ENCODE measurements around the gene LYAR. TPM values are rescaled to one million over a fixed set of nuclear protein-coding genes. Genes with fewer than 3 reads are reported as not detected.

LYAR gene
- total RNA-seq, 5 donors from 2014 or later (not counting 1 experiment from before 2014, with no cell fraction given), result 21.0 to 46.3 (median 31.7) TPM

DNA sequence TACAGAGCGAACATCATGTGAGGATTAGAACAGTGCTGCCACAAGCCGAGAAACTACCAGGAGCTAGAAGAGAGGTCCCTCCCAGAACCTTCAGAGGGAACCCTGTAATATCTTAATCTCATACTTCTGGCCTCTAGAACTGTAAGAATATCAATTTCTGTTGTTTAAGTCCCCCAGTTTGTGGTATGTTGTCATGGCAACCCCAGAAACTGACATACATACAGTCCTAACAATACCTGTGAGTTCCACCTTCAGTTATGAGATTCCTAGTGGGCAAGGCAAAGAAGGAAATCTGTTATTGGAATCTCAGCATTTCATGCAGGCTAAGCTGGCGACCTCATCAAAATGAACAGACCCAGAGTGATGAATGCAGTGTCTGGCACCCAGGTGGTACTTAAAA is 42.6 kb upstream of the LYAR start:
- ATAC-seq (replicated peaks in 1 of 4), result no peak
- DNase-seq, result no peak
- no peaks in the 10 kb centered on the region for H3K36me3 ChIP-seq (ENCODE audit: control insufficient read depth in 2 of 2, extremely low read depth in 1 of 2, insufficient read depth in 1 of 2, low read length in 1 of 2)
- no peak overlapping the region for H3K4me3 ChIP-seq (ENCODE audit: control insufficient read depth in 1 of 2, extremely low read depth in 1 of 2, low read length in 1 of 2)
- Mint-ChIP-seq H3K4me3 (no peak overlapping the region), H3K27me3 (no peaks in the 10 kb centered on the region), H3K27ac (no peak overlapping the region), H3K9me3 (no peaks in the 10 kb centered on the region), H3K4me1 (peaks cover 8 to 13% (median 8%) of the 10 kb centered on the region in 3 donors), H3K36me3 (no peaks in the 10 kb centered on the region)
- peaks cover 0 to 6% of the 10 kb centered on the region in 2 experiments for H3K4me1 ChIP-seq (ENCODE audit: control insufficient read depth in 1 of 2, extremely low read depth in 1 of 2, insufficient read depth in 2 of 2, low read length in 2 of 2)
- no peaks in the 10 kb centered on the region for H3K9me3 ChIP-seq
- CTCF ChIA-PET, result interaction anchor here in 1 of 2 donors (1.4 to 2.0 kb wide), 3 partner anchors 72 to 84 kb away, joined by 3 to 6 read pairs (median 4); partner anchors contain the start of gene TMEM128
- no peak overlapping the region for H3K27ac ChIP-seq (ENCODE audit: low read length)
- 75% methylated on average over 1 of the region's 3 CpGs for WGBS (ENCODE audit: insufficient coverage)
- H3K27me3 ChIP-seq (replicated peaks in 1 of 2; ENCODE audit: control insufficient read depth in 2 of 2, extremely low read depth in 1 of 2, insufficient read depth in 2 of 2, low read length in 1 of 2), result peaks cover 0 to 3% of the 10 kb centered on the region in 2 experiments
- POLR2A ChIA-PET, result no interaction called here

DNA sequence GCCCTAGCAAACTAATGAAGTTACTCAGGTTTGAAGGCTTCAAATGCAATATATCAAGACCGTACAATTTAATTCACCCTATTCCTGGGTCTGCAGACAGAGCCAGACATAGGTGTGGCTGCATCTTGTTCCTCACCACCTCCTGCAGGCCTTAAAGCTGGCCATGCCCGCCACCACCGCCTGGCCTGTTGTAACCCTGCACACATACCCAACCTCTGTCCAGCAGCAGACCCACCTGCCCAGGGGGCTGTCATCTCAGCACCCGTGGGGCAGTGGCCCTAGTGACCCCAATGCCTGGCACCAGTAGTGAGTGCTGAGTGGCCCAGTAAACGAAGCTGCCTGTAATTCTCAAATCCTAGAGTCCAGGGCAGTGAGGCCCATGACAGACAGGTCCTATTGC is 40.8 kb upstream of the LYAR start:
- 69% methylated on average over 2 of the region's 5 CpGs for WGBS (ENCODE audit: insufficient coverage)

DNA sequence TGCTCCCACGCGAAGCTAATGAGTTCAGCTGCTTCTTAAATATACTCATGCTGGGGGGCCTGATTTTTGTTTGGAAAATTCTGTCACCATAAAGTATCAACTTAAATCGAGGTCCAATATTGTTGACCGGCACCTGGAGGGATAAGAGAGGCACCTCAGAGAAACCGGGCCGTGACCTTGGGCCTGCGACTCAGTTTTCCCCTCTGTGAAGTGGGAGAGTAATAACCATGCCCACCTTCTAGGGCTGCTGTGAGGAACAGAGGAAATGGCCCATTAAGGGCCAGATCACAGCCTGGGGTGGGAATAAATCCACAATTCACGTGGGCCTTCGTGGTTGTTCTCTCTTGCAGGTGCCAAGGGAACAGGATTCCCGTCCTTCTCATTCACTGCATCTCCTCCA is 39.5 kb upstream of the LYAR start:
- Mint-ChIP-seq H3K4me3 (no peak overlapping the region), H3K9me3 (no peaks in the 10 kb centered on the region), H3K36me3 (no peaks in the 10 kb centered on the region), H3K27me3 (no peaks in the 10 kb centered on the region), H3K27ac (no peak overlapping the region), H3K4me1 (peaks cover under 1 to 5% (median under 1%) of the 10 kb centered on the region in 3 donors)
- no peaks in the 10 kb centered on the region for H3K9me3 ChIP-seq
- no peak overlapping the region for H3K4me3 ChIP-seq (ENCODE audit: control insufficient read depth in 1 of 2, extremely low read depth in 1 of 2, low read length in 1 of 2)
- no peak for ATAC-seq (replicated peaks in 1 of 4)
- H3K27ac ChIP-seq (ENCODE audit: low read length), result no peak overlapping the region
- WGBS (ENCODE audit: insufficient coverage), result 100% methylated on average over 3 of the region's 10 CpGs
- DNase-seq, result no peak
- CTCF ChIA-PET, result no interaction called here
- H3K27me3 ChIP-seq (replicated peaks in 1 of 2; ENCODE audit: control insufficient read depth in 2 of 2, extremely low read depth in 1 of 2, insufficient read depth in 2 of 2, low read length in 1 of 2), result peaks cover 0 to 3% of the 10 kb centered on the region in 2 experiments
- H3K36me3 ChIP-seq (ENCODE audit: control insufficient read depth in 2 of 2, extremely low read depth in 1 of 2, insufficient read depth in 1 of 2, low read length in 1 of 2), result no peaks in the 10 kb centered on the region
- H3K4me1 ChIP-seq (ENCODE audit: control insufficient read depth in 1 of 2, extremely low read depth in 1 of 2, insufficient read depth in 2 of 2, low read length in 2 of 2), result no peaks in the 10 kb centered on the region
- POLR2A ChIA-PET, result interaction anchor here in 1 of 2 donors (0.6 kb wide), 1 partner anchor 64 kb away, joined by 4 read pairs; no protein-coding TSS in a partner anchor

More for the DNA sequence above, 40.8 kb upstream of the LYAR start:
- H3K4me1 Mint-ChIP-seq, result peaks cover 8 to 13% (median 8%) of the 10 kb centered on the region in 3 donors
- peaks cover 0 to 6% of the 10 kb centered on the region in 2 experiments for H3K4me1 ChIP-seq (ENCODE audit: control insufficient read depth in 1 of 2, extremely low read depth in 1 of 2, insufficient read depth in 2 of 2, low read length in 2 of 2)
- peaks cover 0 to 3% of the 10 kb centered on the region in 2 experiments for H3K27me3 ChIP-seq (replicated peaks in 1 of 2; ENCODE audit: control insufficient read depth in 2 of 2, extremely low read depth in 1 of 2, insufficient read depth in 2 of 2, low read length in 1 of 2)
- H3K4me3 Mint-ChIP-seq, result no peak overlapping the region
- H3K9me3 ChIP-seq, result no peaks in the 10 kb centered on the region
- no peaks in the 10 kb centered on the region for H3K27me3 Mint-ChIP-seq
- no peak overlapping the region for H3K4me3 ChIP-seq (ENCODE audit: control insufficient read depth in 1 of 2, extremely low read depth in 1 of 2, low read length in 1 of 2)
- CTCF ChIA-PET, result interaction anchor here in 1 of 2 donors (0.8 to 1.1 kb wide), 2 partner anchors 79 to 100 kb away, joined by 3 to 4 read pairs; no protein-coding TSS in a partner anchor
- no peak overlapping the region for H3K27ac Mint-ChIP-seq
- no peak for DNase-seq
- no peak overlapping the region for H3K27ac ChIP-seq (ENCODE audit: low read length)
- no peaks in the 10 kb centered on the region for H3K36me3 ChIP-seq (ENCODE audit: control insufficient read depth in 2 of 2, extremely low read depth in 1 of 2, insufficient read depth in 1 of 2, low read length in 1 of 2)
- POLR2A ChIA-PET, result no interaction called here
- no peak for ATAC-seq (replicated peaks in 1 of 4)
- H3K9me3 Mint-ChIP-seq, result no peaks in the 10 kb centered on the region
- H3K36me3 Mint-ChIP-seq, result no peaks in the 10 kb centered on the region

DNA sequence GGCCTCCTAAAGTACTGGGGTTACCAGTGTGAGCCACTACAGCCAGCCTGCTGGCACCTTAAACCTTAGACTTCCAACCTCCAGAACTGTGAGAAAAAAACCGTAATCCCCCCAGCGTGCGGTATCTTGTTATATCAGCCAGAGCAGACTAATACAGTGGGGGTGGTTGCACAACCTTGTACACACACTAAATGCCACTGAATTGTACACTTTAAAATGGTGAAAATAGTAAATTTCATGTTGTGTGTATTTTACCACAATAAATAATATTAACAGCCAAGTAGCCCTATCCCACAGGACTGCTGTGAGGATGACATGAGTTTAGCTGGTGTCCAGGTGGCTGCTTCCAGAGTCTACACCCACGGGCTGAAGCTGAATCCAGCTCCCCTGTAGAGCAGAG is 38.9 kb upstream of the LYAR start:
- H3K27ac ChIP-seq (ENCODE audit: low read length), result no peak overlapping the region
- Mint-ChIP-seq H3K4me3 (no peak overlapping the region), H3K36me3 (no peaks in the 10 kb centered on the region), H3K27ac (no peak overlapping the region), H3K9me3 (no peaks in the 10 kb centered on the region), H3K27me3 (no peaks in the 10 kb centered on the region), H3K4me1 (no peaks in the 10 kb centered on the region)
- WGBS (ENCODE audit: insufficient coverage), result 86% methylated on average over 1 of the region's 4 CpGs
- H3K27me3 ChIP-seq (replicated peaks in 1 of 2; ENCODE audit: control insufficient read depth in 2 of 2, extremely low read depth in 1 of 2, insufficient read depth in 2 of 2, low read length in 1 of 2), result peaks cover 0 to 3% of the 10 kb centered on the region in 2 experiments
- H3K9me3 ChIP-seq, result no peaks in the 10 kb centered on the region
- H3K4me3 ChIP-seq (ENCODE audit: control insufficient read depth in 1 of 2, extremely low read depth in 1 of 2, low read length in 1 of 2), result no peak overlapping the region
- ChIA-PET POLR2A (no interaction called here), CTCF (no interaction called here)
- DNase-seq, result no peak
- ATAC-seq (replicated peaks in 1 of 4), result no peak
- no peaks in the 10 kb centered on the region for H3K36me3 ChIP-seq (ENCODE audit: control insufficient read depth in 2 of 2, extremely low read depth in 1 of 2, insufficient read depth in 1 of 2, low read length in 1 of 2)
- H3K4me1 ChIP-seq (ENCODE audit: control insufficient read depth in 1 of 2, extremely low read depth in 1 of 2, insufficient read depth in 2 of 2, low read length in 2 of 2), result no peaks in the 10 kb centered on the region

DNA sequence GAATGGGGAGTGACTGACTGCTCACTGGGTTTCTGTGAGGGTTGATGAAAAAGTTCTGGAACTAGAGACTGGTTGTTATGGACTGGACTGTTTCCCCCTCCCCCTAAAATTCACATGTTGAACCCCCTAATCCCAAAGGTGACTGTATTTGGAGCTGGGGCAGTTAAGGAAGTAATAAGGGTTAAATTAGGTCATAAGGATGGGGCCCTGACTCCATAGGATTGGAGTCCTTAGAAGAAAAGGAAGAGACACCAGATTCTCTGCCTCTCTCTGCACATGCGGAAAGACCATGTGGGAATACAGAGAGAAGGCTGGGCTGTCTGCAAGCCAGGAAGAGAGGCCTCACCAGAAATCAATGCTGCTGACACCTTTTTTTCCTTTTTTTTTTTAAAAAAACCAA is 38.3 kb upstream of the LYAR start:
- no peaks in the 10 kb centered on the region for H3K9me3 ChIP-seq
- H3K4me3 Mint-ChIP-seq, result no peak overlapping the region
- no peaks in the 10 kb centered on the region for H3K36me3 Mint-ChIP-seq
- no peak for DNase-seq
- no CpG with 5 or more reads among the region's 1 CpG for WGBS (ENCODE audit: insufficient coverage)
- H3K27me3 ChIP-seq (replicated peaks in 1 of 2; ENCODE audit: control insufficient read depth in 2 of 2, extremely low read depth in 1 of 2, insufficient read depth in 2 of 2, low read length in 1 of 2), result peaks cover 0 to 3% of the 10 kb centered on the region in 2 experiments
- ChIA-PET CTCF (no interaction called here), POLR2A (no interaction called here)
- H3K4me1 ChIP-seq (ENCODE audit: control insufficient read depth in 1 of 2, extremely low read depth in 1 of 2, insufficient read depth in 2 of 2, low read length in 2 of 2), result no peaks in the 10 kb centered on the region
- H3K27me3 Mint-ChIP-seq, result no peaks in the 10 kb centered on the region
- ATAC-seq (replicated peaks in 1 of 4), result no peak
- no peak overlapping the region for H3K27ac ChIP-seq (ENCODE audit: low read length)
- no peaks in the 10 kb centered on the region for H3K36me3 ChIP-seq (ENCODE audit: control insufficient read depth in 2 of 2, extremely low read depth in 1 of 2, insufficient read depth in 1 of 2, low read length in 1 of 2)
- H3K9me3 Mint-ChIP-seq, result no peaks in the 10 kb centered on the region
- no peaks in the 10 kb centered on the region for H3K4me1 Mint-ChIP-seq
- H3K4me3 ChIP-seq (ENCODE audit: control insufficient read depth in 1 of 2, extremely low read depth in 1 of 2, low read length in 1 of 2), result no peak overlapping the region
- H3K27ac Mint-ChIP-seq, result no peak overlapping the region

DNA sequence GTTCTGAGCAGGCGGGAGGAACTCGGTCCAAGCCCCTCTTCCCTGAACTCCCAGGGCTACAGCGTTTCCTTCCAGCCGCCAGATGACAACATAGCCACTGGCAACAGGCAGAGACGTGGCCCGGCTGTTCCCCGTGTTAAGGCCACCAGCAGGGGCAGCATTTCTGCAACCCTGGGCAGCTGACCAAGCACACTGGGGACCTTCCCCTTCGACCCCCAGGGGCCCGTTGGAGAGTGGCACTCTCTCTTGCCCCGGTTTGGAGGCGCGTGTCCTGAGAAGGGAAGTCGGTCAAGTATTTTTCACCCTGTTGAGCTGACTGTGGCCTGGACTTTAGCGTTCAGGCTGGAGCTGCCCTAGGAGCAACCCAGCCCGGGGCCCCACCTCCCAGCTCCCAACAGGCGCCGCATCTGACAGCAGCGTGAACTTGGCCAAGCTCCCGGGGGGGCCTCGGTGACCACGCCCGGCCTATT is 37.7 kb upstream of the LYAR start:
- DNase-seq, result no peak
- H3K27ac Mint-ChIP-seq, result no peak overlapping the region

More for the DNA sequence above, 37.7 kb upstream of the LYAR start:
- CTCF ChIA-PET, result no interaction called here
- Histone ChIP-seq H3K4me1 (ENCODE audit: control insufficient read depth in 1 of 2, extremely low read depth in 1 of 2, insufficient read depth in 2 of 2, low read length in 2 of 2) (no peaks in the 10 kb centered on the region), H3K27ac (ENCODE audit: low read length) (no peak overlapping the region), H3K27me3 (replicated peaks in 1 of 2; ENCODE audit: control insufficient read depth in 2 of 2, extremely low read depth in 1 of 2, insufficient read depth in 2 of 2, low read length in 1 of 2) (peaks cover 0 to 3% of the 10 kb centered on the region in 2 experiments), H3K9me3 (no peaks in the 10 kb centered on the region), H3K4me3 (ENCODE audit: control insufficient read depth in 1 of 2, extremely low read depth in 1 of 2, low read length in 1 of 2) (no peak overlapping the region), H3K36me3 (ENCODE audit: control insufficient read depth in 2 of 2, extremely low read depth in 1 of 2, insufficient read depth in 1 of 2, low read length in 1 of 2) (no peaks in the 10 kb centered on the region)
- no peaks in the 10 kb centered on the region for H3K9me3 Mint-ChIP-seq
- H3K36me3 Mint-ChIP-seq, result peaks cover 2% of the 10 kb centered on the region
- ATAC-seq (replicated peaks in 1 of 4), result no peak
- no peaks in the 10 kb centered on the region for H3K27me3 Mint-ChIP-seq
- POLR2A ChIA-PET, result no interaction called here
- WGBS (ENCODE audit: insufficient coverage), result 62% methylated on average over 19 of the region's 22 CpGs
- H3K4me3 Mint-ChIP-seq, result no peak overlapping the region
- H3K4me1 Mint-ChIP-seq, result no peaks in the 10 kb centered on the region
